HG03457 (cell line): ENCODE results near the gene CNNM2.
A peak's percentile ranks its signal among the peaks of the same experiment; 100 is the strongest.
"Not testable (repeated sequence)": the region's sequence is repeated elsewhere in the genome, so short reads cannot be mapped to it uniquely, and the experiment has no call there.

Source experiments
- ATAC-seq: cut with Tn5 transposase; IDR thresholded peaks from one replicate; pipeline ENCODE4 v1.9.1; 2021; ENCODE audit warnings: moderate number of reproducible peaks; ENCODE audit not compliant: unreplicated experiment

Gene CNNM2

DNA sequence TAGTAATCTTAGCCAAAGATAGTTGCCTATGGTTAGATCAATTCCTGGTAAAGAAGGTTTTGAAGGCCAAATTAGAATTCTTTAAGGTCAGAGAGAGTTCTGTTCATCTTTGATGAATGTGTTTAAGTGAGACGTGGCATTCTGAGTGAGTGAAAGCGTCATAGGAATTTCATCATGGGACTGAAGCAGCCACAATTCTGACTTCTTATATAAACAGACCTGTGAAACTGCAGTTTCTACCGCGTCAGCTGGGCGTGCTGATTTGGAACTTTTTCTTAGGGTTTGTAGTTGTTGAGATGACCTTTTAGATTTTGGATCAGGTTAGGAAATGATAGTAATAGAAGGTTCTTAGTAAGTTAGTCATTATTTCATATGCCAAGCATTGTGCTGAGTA is 103.8 kb downstream of the CNNM2 start:
- ATAC-seq: no peak

DNA sequence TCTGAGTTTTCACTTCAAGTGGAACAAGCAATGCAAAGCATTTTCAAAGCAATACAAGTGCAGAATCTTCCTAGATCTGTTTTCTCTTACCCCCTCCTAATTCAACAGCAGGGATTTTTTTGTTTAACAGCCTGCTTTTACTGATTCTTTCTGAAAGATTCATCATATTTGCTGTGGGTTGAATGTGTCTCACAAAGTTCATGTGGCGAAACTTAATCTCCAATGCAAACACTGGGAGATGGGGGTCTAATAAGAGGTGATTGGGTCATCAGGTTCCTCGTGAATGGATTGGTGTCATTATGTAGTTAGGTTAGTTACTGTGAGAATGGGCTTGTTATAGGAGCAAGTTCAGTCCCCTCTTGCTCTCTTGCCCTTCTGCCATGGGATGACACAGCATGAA is 107.6 kb downstream of the CNNM2 start:
- no peak for ATAC-seq

DNA sequence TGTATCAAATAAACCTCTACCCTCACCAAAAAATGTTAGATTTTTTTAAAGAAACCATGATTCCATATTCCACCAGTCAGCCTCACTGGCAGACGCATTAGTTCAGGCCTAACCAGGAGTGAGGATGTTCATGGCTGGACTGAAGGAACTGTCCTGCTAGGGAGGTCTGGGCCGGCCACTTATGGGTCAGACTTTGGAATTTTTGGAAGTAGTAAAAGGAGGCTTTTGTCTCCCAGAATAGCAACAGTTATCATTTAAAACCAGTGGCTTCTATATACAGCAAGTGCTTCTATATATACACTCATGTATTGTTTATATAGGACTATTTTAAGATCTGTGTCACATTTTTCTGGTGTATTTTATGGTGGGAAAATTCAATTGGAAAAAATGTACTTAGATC is 120.5 kb downstream of the CNNM2 start:
- ATAC-seq: no peak

DNA sequence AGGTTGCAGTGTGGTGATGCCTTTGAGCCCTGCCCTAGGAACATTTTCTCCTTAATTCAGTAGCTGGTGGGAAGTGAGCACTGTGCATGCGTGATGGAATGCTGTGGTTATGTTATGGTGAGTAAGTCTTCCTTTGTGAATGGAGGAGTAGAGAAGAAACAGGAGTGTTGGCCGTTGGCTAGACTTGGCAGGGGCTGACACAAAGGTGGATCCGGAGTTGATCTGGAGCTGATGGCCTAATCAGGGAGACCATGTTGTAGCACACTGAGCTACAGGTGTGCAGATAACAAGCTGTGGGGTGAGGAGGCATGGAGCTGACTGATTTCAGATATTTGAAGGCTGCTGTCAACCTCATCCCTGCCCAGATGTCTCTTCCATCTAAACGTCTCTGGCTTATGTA is 122.3 kb downstream of the CNNM2 start:
- ATAC-seq: no peak

DNA sequence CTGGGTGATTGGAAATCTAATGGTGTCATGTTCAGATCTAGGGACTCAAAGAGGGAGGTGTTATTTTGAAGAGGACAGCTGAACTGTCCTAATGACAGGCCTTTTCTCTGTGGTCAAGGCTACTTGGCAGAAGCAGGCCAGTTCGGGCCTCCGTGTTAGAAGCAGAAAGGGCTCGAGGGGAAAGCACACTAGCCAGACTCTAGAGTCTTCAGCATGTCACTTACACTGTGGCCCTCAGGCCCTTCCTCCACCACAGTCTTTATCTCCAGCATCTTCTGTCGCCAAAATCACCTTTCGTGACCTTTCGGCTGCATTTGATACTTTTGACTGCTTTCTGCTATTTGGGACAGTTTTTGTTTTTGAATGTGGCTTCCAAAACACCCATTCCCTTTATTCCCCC is 123.3 kb downstream of the CNNM2 start:
- no peak for ATAC-seq

DNA sequence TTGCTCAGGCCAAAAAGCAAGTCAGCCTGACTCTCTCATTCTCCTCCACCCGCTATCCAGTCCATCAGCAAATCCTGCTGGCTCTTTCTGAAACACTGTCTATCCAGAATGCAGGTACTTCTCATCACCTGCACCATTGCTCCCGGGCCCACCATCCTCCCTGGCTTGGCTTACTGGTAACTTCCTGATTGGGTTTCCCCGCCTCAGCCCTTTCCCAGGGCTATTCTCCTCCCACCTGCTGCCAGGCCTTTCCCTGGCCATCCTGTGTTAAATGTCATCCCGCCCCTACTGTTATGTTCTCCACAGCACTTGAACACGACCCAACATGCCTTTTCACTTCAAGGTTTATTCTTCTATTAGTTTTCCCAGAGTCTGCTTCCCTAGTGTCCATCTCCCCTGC is 124.0 kb downstream of the CNNM2 start:
- no peak for ATAC-seq

DNA sequence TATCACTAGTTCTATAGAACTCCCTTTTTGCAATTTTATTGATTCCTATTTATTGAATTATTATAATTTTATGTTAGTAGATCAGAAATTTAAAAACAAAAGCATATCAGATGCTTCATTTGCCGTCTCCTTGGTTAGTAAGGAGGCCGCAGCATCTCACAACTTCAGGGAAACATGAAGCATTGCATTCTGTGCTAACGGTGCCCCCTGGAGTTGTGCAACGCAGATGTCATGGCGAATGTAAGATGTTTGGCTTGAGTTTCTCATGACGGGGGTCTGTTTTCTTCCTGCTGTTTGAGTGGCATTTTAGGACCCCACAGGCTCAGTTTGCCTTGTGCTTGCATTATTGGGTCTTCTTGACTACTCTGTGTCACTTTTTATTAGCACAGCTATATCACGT is 124.8 kb downstream of the CNNM2 start:
- ATAC-seq: no peak

DNA sequence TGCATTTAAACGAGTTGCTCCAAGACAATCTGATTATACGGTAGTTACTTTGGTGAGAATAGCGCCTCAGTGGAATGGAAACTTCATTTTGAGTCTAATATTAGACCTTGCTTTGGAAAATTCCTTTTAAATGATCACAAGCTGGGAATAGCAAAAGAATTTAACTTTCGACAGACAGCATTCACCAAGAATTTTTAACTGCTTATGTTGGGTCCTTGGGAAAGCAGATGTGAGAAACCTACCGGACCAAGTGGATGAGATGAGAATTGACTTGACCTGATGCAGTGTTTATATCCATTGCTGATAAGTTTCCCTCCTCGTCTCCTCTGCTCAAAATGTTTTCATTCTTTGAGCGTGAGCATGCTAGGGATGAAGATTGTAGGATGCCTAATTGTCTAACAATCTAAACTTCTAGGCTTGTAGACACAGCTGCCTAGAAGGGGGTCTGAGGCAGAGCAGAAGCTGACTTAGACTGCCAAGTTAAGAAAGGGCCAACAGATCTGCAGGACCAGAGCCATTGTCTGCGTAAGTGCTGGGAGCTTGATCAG is 126.9 kb downstream of the CNNM2 start:
- no peak for ATAC-seq

DNA sequence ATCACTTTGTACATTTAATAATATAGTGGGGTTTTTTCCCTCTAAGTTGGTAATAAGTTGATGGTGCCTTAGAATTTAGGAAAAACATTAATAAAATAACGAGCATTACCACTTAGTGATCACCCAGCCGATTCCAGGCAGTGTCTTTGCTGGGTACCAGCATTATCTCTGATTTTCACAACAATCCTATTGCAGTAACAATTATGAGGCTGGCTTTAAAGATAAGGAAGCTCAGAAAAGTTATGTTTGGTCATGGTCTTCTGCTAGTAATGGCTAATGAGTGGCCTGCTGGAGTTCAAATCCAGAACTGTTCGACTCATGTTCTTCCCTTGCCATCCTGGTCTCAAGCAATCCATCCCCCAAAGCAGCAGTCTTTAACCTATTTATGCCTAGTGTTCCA is 127.9 kb downstream of the CNNM2 start:
- ATAC-seq: no peak

DNA sequence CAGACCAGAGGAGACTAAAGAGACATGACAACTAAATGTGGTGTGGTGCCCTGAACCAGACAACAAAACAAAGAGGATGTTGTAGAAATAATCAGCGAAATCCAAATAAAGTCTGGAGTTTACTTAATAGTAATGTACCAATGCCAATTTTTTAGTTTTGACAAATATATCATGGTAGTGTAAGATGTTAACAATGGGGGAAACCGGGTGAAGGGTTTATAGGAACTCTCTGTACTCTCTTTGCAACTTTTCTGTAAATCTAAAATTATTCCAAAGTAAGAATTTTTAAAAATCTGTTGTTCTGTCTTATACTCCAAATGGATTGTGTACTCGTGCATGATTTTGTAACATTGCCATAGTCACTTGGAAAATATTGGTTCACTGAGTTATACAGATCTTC is 129.3 kb downstream of the CNNM2 start:
- no peak for ATAC-seq

DNA sequence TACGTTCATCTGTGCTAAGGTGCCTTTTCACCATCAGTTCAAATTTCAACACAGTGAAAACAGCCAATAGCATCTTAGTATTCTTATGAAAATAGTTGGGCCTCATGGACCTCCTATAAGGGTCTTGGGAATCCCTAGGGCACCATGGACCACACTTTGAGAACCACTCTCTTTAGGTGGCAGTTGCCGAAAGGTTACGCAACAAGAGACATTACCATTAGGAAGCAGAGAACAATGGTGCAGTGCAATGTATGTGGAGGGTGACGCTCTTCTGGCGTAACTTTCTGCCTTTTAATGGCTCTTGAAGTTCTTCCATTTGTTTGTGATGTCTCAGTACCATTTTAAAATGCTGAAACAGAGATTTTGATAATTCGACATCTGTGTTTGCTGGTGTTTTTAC is 131.1 kb downstream of the CNNM2 start:
- ATAC-seq: no peak

DNA sequence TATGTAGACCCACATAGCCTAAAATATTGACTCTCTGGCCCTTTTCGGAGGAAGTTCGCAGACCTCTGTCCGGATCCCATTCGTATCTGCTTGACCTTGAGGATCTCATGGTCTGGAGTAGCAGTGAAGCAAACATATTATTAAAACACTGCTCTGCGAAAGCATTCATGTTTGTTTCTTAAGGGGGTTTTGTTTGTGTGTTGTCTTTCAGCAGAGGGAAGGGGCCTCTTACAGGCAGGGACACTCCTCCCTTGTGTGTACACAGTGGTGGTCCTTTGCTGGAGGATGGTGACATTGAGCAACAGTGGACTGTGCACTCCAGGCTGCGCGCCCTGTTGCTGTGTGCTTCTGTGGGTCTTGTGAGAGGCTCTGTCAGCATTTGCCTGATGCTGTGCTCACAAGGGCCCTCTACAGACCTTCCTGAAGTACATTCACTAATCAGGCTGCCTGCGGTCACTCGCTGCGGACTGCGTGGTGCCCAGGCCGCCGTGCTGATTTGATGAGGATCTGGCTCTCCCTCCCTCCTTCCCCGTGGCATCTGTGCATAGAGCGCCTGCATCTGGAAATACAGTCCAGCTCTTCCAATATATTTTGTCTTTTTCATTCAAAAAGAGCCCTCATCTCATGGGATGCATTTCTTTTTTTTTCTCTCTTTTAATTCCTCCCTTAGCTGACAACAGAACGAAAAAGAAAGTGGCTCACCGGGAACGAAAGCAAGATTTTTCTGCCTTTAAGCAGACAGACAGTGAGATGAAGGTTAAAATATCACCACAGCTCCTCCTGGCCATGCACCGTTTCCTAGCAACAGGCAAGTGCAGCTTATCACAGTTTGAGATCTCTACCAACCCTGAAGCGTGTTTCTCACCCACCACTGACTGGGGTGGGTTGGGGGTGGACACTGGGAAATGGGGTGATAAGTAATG is 135.8 kb downstream of the CNNM2 start:
- peak; percentile 66 for ATAC-seq

DNA sequence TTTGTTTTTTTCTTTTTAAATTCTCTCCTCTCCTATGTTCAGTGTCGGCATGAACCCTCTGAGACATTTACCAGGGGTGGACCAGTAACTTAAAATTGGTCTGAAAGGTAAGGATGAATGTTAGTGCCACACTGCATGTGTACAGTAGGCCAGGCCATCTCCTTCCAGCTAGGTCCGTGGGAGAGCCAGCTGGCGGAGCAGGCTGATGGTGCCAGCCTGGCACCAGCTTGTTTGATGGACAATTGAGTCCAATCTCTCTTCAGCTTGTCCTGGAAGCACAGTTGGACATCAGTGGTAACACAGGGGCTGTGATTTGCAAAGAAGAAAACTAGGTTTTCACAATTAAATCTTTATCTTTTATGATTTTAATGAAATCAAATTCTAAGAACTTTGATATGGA is 136.5 kb downstream of the CNNM2 start:
- ATAC-seq: no peak

DNA sequence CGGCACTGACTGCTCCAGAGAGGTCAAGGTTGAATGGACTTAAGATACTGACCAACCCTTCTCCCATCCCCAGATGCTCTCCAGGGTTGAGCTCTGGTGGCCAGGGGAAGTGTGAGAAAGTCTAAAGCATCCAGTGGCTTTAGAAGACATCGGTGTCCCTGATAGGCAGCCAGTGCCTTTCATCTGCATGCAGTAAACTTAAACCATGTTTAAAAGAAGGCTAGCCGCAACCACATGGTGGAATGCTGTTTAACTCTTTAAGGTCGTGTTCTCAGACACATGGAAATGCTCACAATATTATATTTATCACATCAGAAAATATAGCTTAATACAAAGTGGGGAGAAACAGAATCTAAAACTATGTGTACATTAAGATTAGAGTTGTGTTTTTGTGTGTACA is 137.0 kb downstream of the CNNM2 start:
- ATAC-seq: no peak

DNA sequence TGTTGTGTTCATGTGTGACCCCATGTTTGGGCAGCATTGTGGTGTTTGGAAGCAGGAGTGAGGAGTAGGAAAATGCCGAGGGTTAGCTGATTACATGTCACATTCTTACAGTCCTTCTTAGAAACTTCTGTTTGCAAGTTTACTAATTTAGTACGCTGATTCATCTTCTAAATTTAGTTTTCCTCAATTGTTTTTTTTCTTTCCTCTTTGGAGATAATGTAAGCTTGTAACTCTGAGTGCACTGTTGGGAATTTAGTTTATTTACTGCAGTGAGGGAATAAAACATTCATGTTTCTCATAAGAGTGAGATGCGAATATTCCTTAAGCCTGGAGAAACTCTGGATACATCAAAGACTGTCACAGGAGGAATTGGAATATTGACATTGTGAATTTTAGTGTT is 139.9 kb downstream of the CNNM2 start:
- no peak for ATAC-seq

DNA sequence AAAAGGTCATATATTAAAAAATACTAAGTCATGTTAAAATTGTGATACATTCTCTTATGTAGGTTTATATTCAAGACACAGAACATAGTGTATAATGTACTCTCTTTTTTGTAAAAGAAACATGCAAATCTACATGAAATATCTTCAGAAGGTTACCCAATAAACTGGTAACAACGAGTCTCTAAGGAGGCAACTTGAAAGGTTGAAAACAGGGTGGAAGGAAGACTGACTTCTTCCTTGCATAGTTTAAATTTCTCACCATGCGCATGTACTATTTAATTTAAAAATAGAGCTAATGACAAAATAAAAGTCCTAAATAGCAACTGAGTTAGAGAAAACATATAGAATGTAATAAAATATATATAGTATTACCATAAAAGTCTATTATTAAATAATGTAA is 142.5 kb downstream of the CNNM2 start:
- ATAC-seq: no peak

DNA sequence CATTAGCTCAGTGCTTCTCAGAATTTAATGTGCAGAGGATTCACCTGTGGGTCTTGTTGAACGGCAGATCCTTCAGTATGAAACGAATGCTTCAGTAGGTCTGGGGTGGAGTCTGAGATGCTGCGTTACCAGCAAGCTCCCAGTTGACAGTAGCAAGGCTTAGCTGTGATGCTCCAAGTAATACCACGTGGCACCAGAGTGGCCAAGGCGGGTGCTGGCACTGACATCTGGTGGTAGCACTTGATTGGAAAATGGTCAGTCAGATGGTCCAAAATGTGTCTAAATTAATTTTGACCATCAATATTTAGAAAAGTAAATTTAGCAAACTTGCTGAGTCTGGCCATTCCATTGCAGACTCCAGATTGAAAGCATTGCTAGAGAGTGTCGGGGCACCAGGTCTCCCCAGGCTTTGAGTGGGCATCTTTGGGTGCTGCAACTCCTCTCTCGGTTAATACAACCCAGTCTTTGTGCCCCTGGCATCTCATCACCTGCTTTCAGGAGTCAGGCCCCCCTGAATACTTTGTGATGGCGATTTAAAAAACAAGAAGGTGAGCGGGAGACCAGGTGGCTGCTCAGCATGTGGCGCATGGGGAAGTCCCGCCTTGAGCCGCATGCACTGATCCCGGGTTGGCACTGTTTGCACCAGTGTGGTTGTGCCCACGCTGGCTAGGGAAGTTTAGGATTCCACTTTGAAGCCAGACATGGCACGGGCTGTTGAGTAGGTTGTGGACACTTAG is 144.9 kb downstream of the CNNM2 start:
- ATAC-seq: no peak

DNA sequence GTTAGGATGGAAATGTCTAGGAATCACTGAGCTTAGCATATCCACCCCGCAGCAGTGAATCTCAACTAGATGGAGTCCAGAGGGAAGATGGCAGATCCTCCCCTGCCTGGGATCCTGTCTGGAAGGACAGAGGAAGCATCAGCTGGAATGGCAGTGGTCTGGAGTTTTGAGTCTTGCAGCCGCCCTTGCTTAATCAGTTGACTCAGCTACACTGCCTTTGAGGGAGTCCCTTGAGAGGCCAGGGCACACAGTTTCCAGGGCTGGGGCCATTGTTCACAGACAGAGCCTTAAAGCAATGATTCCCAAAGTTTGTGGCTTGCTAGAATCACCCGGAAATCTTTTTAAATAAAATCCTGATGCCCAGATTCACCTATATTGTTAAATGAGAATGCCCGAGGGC is 146.9 kb downstream of the CNNM2 start:
- no peak for ATAC-seq

DNA sequence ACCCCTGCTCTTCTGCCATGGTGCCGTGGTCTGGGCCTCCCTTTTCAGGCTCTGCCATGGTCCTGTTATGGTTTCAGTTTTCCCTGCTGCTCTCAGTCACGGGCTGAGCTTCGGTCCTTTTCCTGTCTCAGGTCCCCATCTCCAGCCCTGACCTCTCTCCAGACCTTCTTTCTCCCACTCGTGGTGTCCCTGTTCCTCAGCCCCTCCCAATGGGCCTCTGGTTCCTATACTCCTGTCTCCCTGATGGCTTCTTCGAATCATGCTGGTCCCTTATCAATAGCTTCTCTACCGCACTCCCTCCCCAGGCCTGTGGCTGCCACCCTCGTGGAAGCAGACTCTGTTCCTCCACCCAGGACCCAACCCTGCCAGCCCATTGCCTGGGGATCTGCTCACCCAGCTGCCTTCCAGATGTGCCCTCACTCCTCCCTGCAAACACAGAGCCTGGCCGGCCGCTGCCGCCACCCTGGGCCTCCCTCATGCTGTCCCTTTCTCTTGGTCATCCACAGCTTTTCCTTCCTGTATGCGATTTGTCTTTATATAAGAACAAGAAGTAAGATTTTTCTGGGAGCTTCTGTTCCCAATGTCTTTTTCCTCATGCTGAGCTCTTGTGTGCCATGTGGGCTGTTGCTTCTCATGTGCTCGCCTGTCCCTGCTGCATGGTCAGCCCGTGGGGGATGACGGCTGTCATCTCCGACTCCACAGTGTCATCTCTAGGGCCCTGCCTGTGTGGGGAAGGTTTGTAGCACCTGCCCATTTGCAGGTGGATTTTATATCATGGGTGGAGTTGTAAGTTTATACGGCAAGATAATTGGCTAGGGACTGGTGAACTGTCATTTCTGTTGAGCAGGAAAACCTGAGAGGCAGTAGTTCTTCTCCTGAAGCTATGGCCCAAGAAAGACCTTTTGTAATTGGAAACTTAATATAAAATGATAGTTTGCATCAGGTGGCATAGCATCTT is 148.3 kb downstream of the CNNM2 start:
- ATAC-seq: no peak

DNA sequence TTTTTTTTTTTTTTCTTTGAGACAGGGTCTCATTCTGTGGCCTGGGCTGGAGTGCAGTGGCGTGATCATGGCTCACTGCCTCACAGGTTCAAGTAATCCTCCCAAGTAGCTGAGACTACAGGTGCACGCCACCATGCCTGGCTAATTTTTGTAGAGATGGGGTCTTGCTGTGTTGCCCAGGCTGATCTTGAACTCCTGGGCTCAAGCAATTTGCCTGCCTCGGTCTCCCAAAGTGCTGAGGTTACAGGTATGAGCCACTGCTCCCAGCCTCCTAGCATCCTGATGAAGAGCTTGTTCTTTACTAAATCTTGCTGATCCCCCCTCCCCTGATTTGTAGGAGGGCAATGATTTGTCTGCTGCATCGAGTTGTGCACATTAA is 149.0 kb downstream of the CNNM2 start:
- ATAC-seq: not testable (repeated sequence)

DNA sequence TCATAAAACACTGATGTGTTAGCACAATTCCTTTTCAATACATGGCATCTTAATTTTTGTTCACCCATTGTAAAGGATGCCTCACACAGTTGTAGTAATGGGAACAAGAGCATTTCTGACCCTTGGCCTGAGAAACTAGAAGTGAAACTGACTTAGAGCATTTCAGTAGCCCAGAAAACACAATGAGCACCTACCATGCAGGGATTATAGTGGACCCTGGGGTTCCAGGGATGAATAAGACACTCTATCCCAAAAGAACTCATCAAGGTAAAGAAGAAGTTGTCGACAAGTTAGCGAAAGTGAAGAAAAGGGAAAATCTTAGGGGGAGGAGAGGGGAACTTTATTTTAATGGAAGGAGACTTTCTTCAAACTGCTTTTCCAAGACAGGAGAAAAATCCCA is 149.4 kb downstream of the CNNM2 start:
- no peak for ATAC-seq
